Calu3 (cell line): ENCODE data around the gene INF2. TPM values are rescaled to one million over a fixed set of nuclear protein-coding genes. Genes with fewer than 3 reads are reported as not detected.

Experiments used
- BruUV-seq: library from RNA; stranded (reverse); fragments of 400-500 nt; replicated peaks from 2 replicates; lab custom pipeline; 2021; lab: Mats Ljungman, UMichigan
- CTCF ChIA-PET: fragments of 300-600 bp; sonication (Branson Sonifier 250); formaldehyde crosslinking; loops from one replicate; lab custom pipeline; 2022; ENCODE audit warnings: antibody characterized with exemption; lab: Charles Lee
- DNase-seq: peaks from one replicate; pipeline ENCODE4 v3.0.0; 2022
- H3K27ac Mint-ChIP-seq: one replicate; pipeline ENCODE4 v1.8.0; 2022; ENCODE audit warnings: mixed read lengths; ENCODE audit not compliant: unreplicated experiment
- H3K27me3 Mint-ChIP-seq: one replicate; pipeline ENCODE4 v1.8.0; 2022; ENCODE audit warnings: mixed read lengths; ENCODE audit not compliant: unreplicated experiment
- H3K36me3 Mint-ChIP-seq: one replicate; pipeline ENCODE4 v1.8.0; 2022; ENCODE audit warnings: mild to moderate bottlenecking, moderate library complexity, mixed read lengths; ENCODE audit not compliant: insufficient read depth, unreplicated experiment
- H3K4me1 Mint-ChIP-seq: one replicate; pipeline ENCODE4 v1.8.0; 2022; ENCODE audit warnings: mild to moderate bottlenecking, low read depth, mixed read lengths; ENCODE audit not compliant: unreplicated experiment
- H3K4me3 Mint-ChIP-seq: one replicate; pipeline ENCODE4 v1.8.0; 2022; ENCODE audit warnings: mild to moderate bottlenecking, low read depth, moderate library complexity, mixed read lengths; ENCODE audit not compliant: unreplicated experiment
- H3K9me3 Mint-ChIP-seq: one replicate; pipeline ENCODE4 v1.8.0; 2022; ENCODE audit warnings: low read depth, mixed read lengths; ENCODE audit not compliant: unreplicated experiment
- CTCF ChIP-seq: fragments of 200-600 bp; IDR thresholded peaks from one replicate; pipeline ENCODE4 v1.8.0; 2022; ENCODE audit warnings: antibody characterized with exemption; ENCODE audit not compliant: unreplicated experiment
- intact Hi-C: fragments of 100-400 bp; cut with micrococcal nuclease; formaldehyde crosslinking; loops from one replicate; pipeline ENCODE4 v1.10.0; 2022; ENCODE audit not compliant: unreplicated experiment
- microRNA-seq: library from miRNA; unstranded; fragments of <30 nt; microRNA quantifications from one replicate; pipeline ENCODE4 v1.2.0, GENCODE V29; 2022
- total RNA-seq: library from RNA; stranded (reverse); gene quantifications from 2 replicates; pipeline ENCODE4 v1.2.3, GENCODE V29; 2022

The INF2 gene
- total RNA-seq, 1 experiment from 2014 or later: 208 TPM

GRCh38 chr14:104770072-104770579, 80.7 kb downstream of the INF2 start:
- peaks cover 35% of the 10 kb centered on the region for H3K36me3 Mint-ChIP-seq
- no peak overlapping the region for H3K27ac Mint-ChIP-seq
- H3K4me1 Mint-ChIP-seq: no peaks in the 10 kb centered on the region
- DNase-seq: no peak
- TF ChIP-seq CTCF: no peak
- no peak overlapping the region for H3K4me3 Mint-ChIP-seq
- CTCF ChIA-PET: interaction anchor here (1.1 kb wide), 1 partner anchor 50 kb away, joined by 6 read pairs; no protein-coding TSS in a partner anchor
- BruUV-seq: no TSS peak
- H3K27me3 Mint-ChIP-seq: no peaks in the 10 kb centered on the region
- intact Hi-C loops: no loop called here
- no peaks in the 10 kb centered on the region for H3K9me3 Mint-ChIP-seq

GRCh38 chr14:104770851-104771272, 81.4 kb downstream of the INF2 start:
- DNase-seq: no peak
- H3K9me3 Mint-ChIP-seq: no peaks in the 10 kb centered on the region
- intact Hi-C loops: no loop called here
- H3K36me3 Mint-ChIP-seq: peaks cover 35% of the 10 kb centered on the region
- no peak overlapping the region for H3K4me3 Mint-ChIP-seq
- CTCF ChIA-PET: interaction anchor here (1.1 kb wide), 1 partner anchor 50 kb away, joined by 6 read pairs; no protein-coding TSS in a partner anchor
- H3K4me1 Mint-ChIP-seq: no peaks in the 10 kb centered on the region
- no peak overlapping the region for H3K27ac Mint-ChIP-seq
- H3K27me3 Mint-ChIP-seq: no peaks in the 10 kb centered on the region
- TF ChIP-seq CTCF: peak; percentile 44
- no TSS peak for BruUV-seq

- Mint-ChIP-seq H3K27me3 (no peaks in the 10 kb centered on the region), H3K27ac (no peak overlapping the region), H3K9me3 (no peaks in the 10 kb centered on the region), H3K36me3 (peaks cover 35% of the 10 kb centered on the region), H3K4me3 (no peak overlapping the region), H3K4me1 (no peaks in the 10 kb centered on the region)
- CTCF ChIA-PET: no interaction called here
- no peak for TF ChIP-seq CTCF
- intact Hi-C loops: no loop called here
- DNase-seq: no peak
- no TSS peak for BruUV-seq
Observed at GRCh38 chr14:104771374-104771773, 82.0 kb downstream of the INF2 start.

Small RNAs within 50 kb of the gene (microRNA-seq; reads per million reads assigned to microRNA genes)
- not detected for gene MIR4710

Other genes starting within 250 kb of the INF2 start
- not detected in 2 replicates for gene C14orf180, start 109.9 kb upstream of the INF2 start, total RNA-seq
- not detected in 2 replicates for gene TMEM179, start 84.8 kb upstream of the INF2 start, total RNA-seq
- gene ADSS1, start 34.6 kb downstream of the INF2 start, total RNA-seq: 8.6 and 10.0 TPM in 2 replicates
- gene SIVA1, start 63.5 kb downstream of the INF2 start, total RNA-seq: 72.3 and 73.3 TPM in 2 replicates
- 118 and 120 TPM in 2 replicates for gene AKT1, start 106.1 kb downstream of the INF2 start, total RNA-seq
- 11.8 and 13.9 TPM in 2 replicates for gene ZBTB42, start 111.5 kb downstream of the INF2 start, total RNA-seq
- 60.2 and 67.6 TPM in 2 replicates for gene CEP170B, start 175.7 kb downstream of the INF2 start, total RNA-seq
- 0.09 and 0.12 TPM in 2 replicates for gene PLD4, start 235.3 kb downstream of the INF2 start, total RNA-seq